ENCODE results near the gene WWOX.
"Not testable (repeated sequence)": the region's sequence is repeated elsewhere in the genome, so short reads cannot be mapped to it uniquely, and the experiment has no call there.

The WWOX gene

GRCh38 chr16:78576941-78577340 lies 477.5 kb downstream of the WWOX start:
- DNase-seq (ENCODE audit: low spot score): peak; percentile 66

DNA sequence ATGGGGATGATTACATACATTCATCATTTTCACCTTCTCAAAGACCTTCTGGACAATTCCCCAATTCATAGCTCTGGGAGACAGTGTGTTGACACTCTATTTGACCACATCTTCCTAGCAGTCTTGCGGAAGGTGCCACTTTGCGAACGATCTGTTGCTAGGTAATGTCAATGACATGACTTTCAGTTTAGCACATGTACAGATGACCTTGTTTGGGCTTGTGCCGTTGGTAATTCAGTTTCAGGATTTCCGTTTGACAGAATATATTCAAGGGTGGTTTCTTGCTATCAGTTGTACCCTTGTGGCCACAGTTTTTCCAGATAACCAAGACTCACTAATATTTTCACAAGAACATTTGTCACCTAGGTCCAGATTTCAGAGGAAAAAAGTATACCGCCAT lies 478.2 kb downstream of the WWOX start:
- DNase-seq (ENCODE audit: low spot score): no peak

- no peak for DNase-seq (ENCODE audit: low spot score)
These were observed 479.6 kb downstream of the WWOX start for GRCh38 chr16:78579020-78579419.

- DNase-seq (ENCODE audit: low spot score): no peak
These were observed 484.0 kb downstream of the WWOX start for GRCh38 chr16:78583441-78583840.

GRCh38 chr16:78584213-78584860 lies 484.9 kb downstream of the WWOX start:
- no peak for DNase-seq (ENCODE audit: low spot score)

GRCh38 chr16:78584991-78585390 lies 485.5 kb downstream of the WWOX start:
- no peak for DNase-seq (ENCODE audit: low spot score)

DNA sequence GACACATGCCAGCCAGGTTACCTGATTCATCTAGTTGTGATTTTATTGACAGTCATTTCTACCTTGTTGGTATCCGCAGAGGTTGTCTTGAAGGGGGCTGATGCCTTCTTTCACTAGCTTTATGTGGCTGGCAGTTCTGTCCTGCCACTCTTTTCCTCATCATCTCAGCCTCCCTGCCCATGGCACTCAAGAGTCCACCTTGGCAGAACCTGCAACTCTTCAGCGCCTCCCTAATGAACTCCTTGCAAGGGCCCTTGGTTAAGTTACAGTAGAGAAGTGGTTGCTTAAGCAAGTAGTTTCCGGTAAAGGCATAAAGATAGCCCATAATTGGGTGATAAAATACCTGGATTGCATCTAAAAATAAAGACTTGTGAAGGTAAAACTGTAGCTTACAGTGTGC lies 489.9 kb downstream of the WWOX start:
- no peak for DNase-seq (ENCODE audit: low spot score)

GRCh38 chr16:78591682-78592103 lies 492.2 kb downstream of the WWOX start:
- DNase-seq (ENCODE audit: low spot score): no peak

DNA sequence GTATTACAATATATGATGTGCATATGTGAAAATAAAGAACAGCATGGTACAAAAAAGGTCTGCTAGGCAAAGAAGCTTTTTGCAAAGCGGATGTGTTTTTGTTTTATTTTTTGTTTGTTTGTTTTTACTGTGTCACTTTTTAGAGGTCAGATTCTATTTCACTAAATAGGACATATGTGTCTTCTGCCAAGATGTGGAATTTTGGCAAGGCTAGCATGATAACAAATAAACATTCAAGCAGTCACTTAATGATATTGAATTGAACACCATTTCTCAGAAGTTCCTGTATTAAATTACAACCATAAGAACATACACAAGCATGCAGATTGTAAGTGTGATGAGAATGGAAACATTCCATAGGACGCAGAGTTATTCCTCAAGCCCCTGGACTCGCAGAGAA lies 492.7 kb downstream of the WWOX start:
- DNase-seq (ENCODE audit: low spot score): no peak

GRCh38 chr16:78593352-78593751 lies 493.9 kb downstream of the WWOX start:
- DNase-seq (ENCODE audit: low spot score): no peak

GRCh38 chr16:78594191-78594590 lies 494.7 kb downstream of the WWOX start:
- DNase-seq (ENCODE audit: low spot score): no peak

DNA sequence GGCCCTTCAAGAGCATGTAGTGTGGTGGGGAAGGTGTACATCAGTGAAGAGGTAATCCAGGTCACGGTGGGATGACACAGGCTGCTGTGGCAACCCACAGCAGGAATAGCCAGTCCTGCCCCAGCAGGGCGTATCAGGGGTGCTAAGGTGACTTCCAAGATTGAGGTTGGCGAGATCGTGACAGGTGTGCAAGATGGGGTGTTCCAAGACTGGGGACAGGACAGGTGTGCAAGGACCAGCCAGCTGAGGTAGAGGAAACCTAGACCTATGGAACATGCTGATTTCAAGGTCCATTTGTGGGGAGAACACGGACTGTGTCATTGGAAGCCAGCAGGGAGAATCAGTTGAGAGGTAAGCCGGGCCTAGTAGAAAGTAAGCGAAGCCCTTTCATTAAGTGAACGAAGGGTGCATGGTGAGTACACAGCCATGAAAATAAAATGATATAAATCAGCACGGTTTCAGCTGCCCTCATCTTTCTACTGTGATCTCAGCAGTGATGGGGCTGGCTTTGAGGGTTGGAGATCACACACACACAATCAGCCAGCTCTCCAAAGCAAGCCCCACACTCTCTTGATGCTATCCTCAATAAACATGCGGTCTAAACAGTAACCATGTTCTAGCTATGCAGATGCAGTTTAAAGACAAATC lies 497.0 kb downstream of the WWOX start:
- DNase-seq (ENCODE audit: low spot score): no peak

GRCh38 chr16:78596996-78597422 lies 497.6 kb downstream of the WWOX start:
- no peak for DNase-seq (ENCODE audit: low spot score)

GRCh38 chr16:78597809-78598570 lies 498.5 kb downstream of the WWOX start:
- DNase-seq (ENCODE audit: low spot score): no peak

- no peak for DNase-seq (ENCODE audit: low spot score)
These were observed 499.8 kb downstream of the WWOX start for GRCh38 chr16:78599271-78599670.

DNA sequence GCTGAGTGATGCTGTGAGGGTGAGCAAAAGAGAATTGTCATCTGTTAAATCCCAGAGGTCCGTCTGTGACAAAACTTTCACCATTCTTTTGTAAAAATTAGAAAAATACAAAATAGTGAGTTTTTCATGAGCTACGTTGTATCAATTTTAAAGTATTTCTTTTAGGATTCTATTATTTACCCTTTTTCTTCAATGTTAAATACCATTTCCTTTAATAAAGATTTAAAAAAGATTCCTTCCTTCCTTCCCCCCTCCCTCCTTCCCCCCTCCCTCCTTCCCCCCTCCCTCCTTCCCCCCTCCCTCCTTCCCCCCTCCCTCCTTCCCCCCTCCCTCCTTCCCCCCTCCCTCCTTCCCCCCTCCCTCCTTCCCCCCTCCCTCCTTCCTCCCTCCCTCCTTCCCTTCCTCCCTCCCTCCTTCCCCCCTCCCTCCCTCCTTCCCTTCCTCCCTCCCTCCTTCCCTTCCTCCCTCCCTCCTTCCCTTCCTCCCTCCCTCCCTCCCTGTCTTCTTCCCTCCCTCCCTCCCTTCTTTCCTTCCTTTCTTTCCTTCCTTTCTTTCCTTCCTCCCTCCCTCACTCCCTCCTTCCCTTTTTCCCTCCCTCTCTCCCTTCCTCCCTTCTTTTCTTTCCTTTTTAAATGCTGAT lies 505.1 kb downstream of the WWOX start:
- DNase-seq (ENCODE audit: low spot score): not testable (repeated sequence)

DNA sequence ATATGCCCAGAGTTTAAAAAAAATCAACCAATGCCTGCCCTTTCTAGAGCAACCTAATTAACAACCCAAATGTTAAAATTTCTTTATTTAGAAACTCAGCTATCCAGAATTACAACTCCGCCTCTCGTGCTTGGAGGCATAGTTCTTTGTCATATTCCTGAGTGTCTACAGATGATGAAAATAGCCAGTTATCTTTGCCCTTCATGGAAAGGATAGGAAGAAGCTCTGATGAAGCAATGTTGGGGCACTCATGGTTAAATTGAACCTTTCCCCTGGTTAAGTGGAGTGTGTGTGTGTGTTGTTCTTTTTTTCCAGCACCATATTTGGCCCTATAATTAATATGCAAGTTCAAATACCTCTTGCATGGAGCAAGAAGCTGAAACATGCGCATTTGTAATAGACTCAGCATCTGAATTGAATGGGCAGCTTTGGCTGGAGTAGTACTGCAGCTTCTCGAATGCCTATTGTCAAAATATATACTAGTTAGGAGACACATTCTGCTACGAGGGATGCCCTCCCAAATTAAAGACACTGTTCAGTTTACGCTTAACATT lies 506.2 kb downstream of the WWOX start:
- no peak for DNase-seq (ENCODE audit: low spot score)

- no peak for DNase-seq (ENCODE audit: low spot score)
These were observed 507.1 kb downstream of the WWOX start for GRCh38 chr16:78606545-78606944.

DNA sequence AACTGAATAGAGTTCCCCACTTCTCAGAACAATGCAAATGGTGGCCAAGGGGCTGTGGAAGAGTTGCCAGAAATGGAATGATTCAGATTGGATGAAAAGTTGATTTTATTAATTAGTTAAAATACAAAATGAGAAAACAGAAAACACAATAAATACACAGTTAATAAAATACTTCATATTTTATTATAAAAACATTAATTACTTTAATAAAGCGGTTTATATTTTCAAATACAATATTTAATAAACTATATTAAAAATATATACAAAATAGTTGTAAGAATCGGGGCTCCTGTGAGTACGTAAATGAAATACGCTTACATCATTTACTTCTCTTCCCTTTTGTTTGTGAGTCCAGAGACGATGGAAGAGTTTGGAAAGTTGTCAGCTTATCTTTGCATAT lies 507.6 kb downstream of the WWOX start:
- no peak for DNase-seq (ENCODE audit: low spot score)

DNA sequence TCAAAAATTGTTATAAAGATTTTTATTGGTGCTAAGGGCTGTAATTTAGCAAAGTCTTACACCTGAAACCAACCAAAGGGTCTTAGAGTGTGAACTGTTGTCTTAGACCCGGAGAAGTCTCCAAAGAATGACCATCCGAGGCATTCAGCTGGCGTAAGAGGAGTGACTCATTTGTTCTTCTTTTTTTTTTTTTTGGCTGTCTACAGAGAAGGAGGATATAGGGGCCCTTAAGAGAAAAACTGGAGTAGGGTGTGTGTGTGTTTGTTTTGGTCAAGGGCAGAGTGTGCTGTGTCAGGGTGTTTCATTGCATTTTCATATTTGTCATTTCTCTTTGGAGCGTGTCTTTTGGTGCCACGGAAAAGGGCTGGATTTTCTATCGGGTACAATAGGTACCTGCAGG lies 508.0 kb downstream of the WWOX start:
- DNase-seq (ENCODE audit: low spot score): no peak

DNA sequence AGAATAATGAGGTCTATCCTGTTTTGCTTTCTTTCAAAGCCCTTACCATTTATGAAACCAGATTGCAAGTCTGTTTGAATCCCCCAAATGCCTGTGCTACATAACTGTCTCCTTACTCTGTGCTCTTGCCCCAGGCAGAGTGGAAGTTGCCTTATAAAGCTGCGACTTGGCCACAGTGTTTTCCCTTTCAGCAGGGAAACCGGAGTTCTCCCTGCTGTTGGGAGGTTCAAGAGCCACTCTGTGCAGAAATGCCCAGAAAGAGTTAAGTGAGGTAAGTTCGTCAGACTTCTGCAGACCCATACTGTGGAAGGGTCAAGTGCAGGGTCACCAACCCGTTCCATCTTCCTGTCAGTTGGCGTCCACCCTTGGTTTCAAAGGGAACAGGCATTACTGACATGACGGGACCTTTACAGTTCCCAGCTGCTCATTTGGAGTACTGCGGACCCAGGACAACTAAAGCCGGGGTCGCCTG lies 508.9 kb downstream of the WWOX start:
- no peak for DNase-seq (ENCODE audit: low spot score)

Data from kidney tubule cell (primary cell).